Activated CD4-positive, alpha-beta memory T cell treated with anti-CD3 and anti-CD28 coated beads, Interleukin-2, amount 10 ng/mL, durations not matched to agents 7 days and 5 days (primary cell): Measurements from ENCODE around the gene TDRD7. TPM values are rescaled to one million over a fixed set of nuclear protein-coding genes. Genes with fewer than 3 reads are reported as not detected.

Experiments used
- CTCF ChIA-PET: fragments of 350-600 bp; sonication (Branson Sonifier 250); formaldehyde crosslinking; loops from one replicate; lab custom pipeline; 2021; ENCODE audit warnings: antibody characterized with exemption, inconsistent platforms; lab: Charles Lee
- POLR2A ChIA-PET: fragments of 350-600 bp; sonication (Branson Sonifier 250); formaldehyde crosslinking; loops from one replicate; lab custom pipeline; 2021; ENCODE audit warnings: antibody characterized with exemption; lab: Charles Lee
- DNase-seq: peaks from one replicate; pipeline ENCODE4 v3.0.0-alpha.2; 2020
- H3K27ac Mint-ChIP-seq: one replicate; pipeline ENCODE4 v1.8.0; 2021; ENCODE audit warnings: mild to moderate bottlenecking, mixed read lengths
- H3K27me3 Mint-ChIP-seq: one replicate; pipeline ENCODE4 v1.8.0; 2021; ENCODE audit warnings: mixed read lengths
- H3K36me3 Mint-ChIP-seq: one replicate; pipeline ENCODE4 v1.8.0; 2021; ENCODE audit warnings: low read depth, mixed read lengths
- H3K4me1 Mint-ChIP-seq: one replicate; pipeline ENCODE4 v1.8.0; 2021; ENCODE audit warnings: mixed read lengths
- H3K4me3 Mint-ChIP-seq: one replicate; pipeline ENCODE4 v1.8.0; 2021; ENCODE audit warnings: mild to moderate bottlenecking, mixed read lengths
- H3K9me3 Mint-ChIP-seq: one replicate; pipeline ENCODE4 v1.8.0; 2021; ENCODE audit warnings: mixed read lengths
- total RNA-seq, 2 experiments: library from RNA; stranded (reverse); gene quantifications; one replicate each; pipeline ENCODE4 v1.2.3, GENCODE V29; 2021

TDRD7 gene, protein sequence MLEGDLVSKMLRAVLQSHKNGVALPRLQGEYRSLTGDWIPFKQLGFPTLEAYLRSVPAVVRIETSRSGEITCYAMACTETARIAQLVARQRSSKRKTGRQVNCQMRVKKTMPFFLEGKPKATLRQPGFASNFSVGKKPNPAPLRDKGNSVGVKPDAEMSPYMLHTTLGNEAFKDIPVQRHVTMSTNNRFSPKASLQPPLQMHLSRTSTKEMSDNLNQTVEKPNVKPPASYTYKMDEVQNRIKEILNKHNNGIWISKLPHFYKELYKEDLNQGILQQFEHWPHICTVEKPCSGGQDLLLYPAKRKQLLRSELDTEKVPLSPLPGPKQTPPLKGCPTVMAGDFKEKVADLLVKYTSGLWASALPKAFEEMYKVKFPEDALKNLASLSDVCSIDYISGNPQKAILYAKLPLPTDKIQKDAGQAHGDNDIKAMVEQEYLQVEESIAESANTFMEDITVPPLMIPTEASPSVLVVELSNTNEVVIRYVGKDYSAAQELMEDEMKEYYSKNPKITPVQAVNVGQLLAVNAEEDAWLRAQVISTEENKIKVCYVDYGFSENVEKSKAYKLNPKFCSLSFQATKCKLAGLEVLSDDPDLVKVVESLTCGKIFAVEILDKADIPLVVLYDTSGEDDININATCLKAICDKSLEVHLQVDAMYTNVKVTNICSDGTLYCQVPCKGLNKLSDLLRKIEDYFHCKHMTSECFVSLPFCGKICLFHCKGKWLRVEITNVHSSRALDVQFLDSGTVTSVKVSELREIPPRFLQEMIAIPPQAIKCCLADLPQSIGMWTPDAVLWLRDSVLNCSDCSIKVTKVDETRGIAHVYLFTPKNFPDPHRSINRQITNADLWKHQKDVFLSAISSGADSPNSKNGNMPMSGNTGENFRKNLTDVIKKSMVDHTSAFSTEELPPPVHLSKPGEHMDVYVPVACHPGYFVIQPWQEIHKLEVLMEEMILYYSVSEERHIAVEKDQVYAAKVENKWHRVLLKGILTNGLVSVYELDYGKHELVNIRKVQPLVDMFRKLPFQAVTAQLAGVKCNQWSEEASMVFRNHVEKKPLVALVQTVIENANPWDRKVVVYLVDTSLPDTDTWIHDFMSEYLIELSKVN
- total RNA-seq: 10 to 100 TPM; 19.4 to 19.8 TPM

DNA sequence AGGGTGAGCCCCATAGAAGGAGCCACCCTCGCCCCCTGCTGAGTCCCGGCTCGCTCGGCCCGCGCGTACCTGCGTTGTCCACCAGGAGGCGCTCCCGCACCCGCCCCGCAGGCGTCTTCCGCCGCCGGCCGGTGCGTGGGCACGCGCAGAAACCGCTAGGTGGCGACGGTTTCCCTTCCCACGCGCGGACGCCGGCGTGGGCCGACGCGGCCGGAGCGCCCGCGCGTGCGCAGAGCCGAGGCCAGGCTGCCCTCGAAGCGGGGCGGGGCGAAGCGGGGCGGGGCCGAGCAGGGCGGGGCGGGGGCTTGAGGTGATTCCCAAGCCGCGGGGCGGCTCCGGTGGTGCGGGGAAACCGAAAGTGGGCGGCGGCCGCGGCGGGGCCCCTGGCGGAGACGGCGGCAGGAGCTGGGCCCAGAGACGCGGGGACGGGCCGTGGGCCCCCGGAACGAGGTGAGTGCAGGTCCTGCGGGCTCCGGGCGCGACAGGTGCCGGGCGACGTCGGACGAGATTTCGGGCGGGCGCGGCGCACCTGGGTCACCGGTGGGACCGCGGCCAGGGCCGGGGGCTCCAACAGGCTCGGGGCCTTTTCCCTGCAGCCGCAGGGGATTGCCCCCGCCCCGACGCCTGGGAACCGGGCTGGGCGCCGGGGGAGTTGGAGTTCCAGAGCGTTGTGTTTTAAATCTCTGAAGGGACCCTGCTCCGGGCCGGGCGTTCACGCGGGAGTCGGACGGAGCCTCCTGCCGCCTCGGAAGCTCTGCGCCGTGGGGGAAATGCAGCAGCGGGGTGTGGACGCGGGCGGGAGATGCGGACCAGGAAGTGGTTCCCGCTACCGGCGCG, at the start of gene TDRD7:
TSS of gene TDRD7 (plus strand) at position 308 of the 837 bp plus-strand sequence. CDS start 16,370 bp downstream, outside the sequence.
- Mint-ChIP-seq H3K4me1 (peaks cover 28% of the 10 kb centered on the region), H3K27me3 (peaks cover 33% of the 10 kb centered on the region), H3K9me3 (no peaks in the 10 kb centered on the region), H3K4me3 (peak within 1 kb of the TSS; percentile 84), H3K36me3 (peaks cover 14% of the 10 kb centered on the region), H3K27ac (peak within 1 kb of the TSS; percentile 68)
- ChIA-PET POLR2A (interaction anchor here (0.8 to 2.0 kb wide), 3 partner anchors 11 to 221 kb away, joined by 4 to 14 read pairs (median 4); partner anchors contain the start of genes NCBP1 and TSTD2), CTCF (interaction anchor here (0.6 to 5.5 kb wide), 13 partner anchors 10 to 234 kb away, joined by 3 to 30 read pairs (median 4); partner anchors contain the start of genes NCBP1 and TSTD2)
- DNase-seq: peak; percentile 91

DNA sequence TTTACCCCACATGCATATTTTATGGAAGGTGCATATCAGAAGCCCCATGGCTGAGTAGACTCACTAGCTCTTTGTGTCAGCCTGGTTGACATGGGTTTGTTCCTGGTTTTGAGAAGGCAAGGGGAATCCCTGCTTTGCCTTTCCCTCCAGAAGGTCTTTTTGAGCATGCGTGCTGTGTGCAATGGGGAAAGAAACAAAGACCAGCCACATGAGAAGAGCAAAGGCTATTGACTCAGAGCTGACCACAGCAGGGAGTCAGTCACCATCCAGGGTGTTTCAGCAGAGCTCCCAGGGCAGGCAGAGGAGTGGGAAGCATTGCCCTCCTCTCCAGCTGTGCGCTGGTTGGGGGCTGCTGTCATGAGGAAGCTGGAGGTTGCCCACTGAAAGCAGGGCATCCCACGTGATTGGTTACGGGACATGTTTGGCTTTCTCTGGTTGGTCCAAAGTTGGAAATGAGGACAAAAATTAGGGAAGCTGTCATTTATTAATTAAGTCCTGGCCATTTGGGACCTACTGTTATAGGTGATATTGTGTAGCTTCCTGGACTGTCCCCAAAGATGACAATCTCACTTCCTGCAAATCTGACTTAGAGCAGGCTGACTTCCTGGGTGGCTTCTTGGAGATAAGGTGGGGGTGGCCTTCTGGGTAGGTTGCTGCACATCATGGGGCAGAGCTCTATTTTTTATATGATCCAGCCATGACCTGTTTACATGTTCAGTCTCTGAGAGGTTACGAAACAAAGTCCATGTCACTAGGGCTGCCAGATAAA, 48.9 kb upstream of the TDRD7 start:
- Mint-ChIP-seq H3K9me3 (no peaks in the 10 kb centered on the region), H3K27me3 (no peaks in the 10 kb centered on the region), H3K27ac (peak overlapping the region; percentile 40), H3K36me3 (no peaks in the 10 kb centered on the region), H3K4me3 (no peak overlapping the region), H3K4me1 (peaks cover 11% of the 10 kb centered on the region)
- ChIA-PET POLR2A (no interaction called here), CTCF (no interaction called here)
- no peak for DNase-seq

DNA sequence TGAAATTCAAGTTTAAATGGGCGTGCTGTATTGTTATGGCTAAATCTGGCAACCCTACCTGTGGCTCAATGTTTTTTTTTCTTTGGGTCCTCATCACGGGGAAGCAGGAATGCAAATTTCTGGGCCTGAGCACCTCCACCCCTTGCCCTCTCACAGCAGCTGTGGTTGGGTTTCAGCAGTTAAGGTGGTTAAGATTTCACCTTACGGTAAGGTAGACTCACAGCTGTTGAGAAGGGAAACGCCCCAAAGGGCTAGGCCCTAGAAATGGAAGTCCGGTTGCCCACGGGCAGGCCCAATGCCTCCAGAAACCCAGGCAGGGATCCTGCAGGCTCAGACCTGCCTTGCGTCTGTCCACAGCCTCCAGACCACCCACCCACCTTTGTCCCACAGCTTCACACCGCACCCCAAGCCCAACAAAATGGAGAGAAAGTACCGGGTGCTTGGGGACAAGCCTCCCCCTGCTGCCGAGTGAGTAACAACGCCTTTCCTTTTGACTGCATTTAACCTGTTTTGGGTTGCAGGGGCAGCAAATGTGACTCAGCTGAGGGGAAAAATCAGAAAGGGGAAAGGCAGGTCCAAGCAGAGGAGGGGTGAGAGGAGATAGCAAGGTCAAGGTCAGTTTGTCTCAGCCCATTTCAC, 48.1 kb upstream of the TDRD7 start:
- DNase-seq: no peak
- peaks cover 11% of the 10 kb centered on the region for H3K4me1 Mint-ChIP-seq
- CTCF ChIA-PET: no interaction called here
- no peaks in the 10 kb centered on the region for H3K27me3 Mint-ChIP-seq
- H3K36me3 Mint-ChIP-seq: no peaks in the 10 kb centered on the region
- H3K9me3 Mint-ChIP-seq: no peaks in the 10 kb centered on the region
- H3K27ac Mint-ChIP-seq: no peak overlapping the region
- POLR2A ChIA-PET: no interaction called here
- no peak overlapping the region for H3K4me3 Mint-ChIP-seq

DNA sequence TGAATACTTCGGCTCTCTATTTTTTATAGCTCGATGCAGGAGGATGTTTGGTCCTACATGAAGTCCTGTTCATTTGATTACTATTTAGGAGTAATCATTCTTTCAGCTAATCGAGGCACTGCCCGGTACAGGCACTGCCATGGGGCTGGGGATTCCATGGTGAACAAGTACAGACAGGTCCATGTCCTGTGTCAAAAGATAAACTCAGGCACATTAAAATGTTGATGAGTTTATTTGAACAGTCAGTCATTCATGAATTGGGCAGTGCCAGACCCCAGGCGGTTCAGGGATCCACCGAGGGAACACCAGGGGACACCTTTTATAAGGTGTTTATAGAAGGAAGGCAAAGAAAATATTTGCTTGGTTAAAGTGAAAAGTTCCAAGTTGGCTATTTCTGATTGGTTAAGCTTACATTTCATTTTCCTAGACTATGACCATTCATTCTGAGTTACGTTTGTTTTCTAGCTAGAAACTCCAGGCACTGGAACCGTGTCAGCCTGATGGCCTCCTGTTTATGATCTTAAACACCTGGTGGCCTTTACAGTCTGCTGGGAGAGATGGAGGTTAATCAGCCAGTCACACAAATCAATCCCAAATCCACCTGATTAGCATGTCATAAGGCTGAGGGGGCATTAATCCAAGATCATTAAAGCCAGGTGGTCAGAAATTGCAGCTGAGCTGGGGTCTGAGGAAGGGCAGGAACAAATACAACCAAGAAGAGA, 47.0 kb upstream of the TDRD7 start:
- H3K27ac Mint-ChIP-seq: no peak overlapping the region
- ChIA-PET CTCF (interaction anchor here (1.3 kb wide), 1 partner anchor 508 kb away, joined by 4 read pairs; no protein-coding TSS in a partner anchor), POLR2A (no interaction called here)
- no peaks in the 10 kb centered on the region for H3K36me3 Mint-ChIP-seq
- H3K4me1 Mint-ChIP-seq: peaks cover 11% of the 10 kb centered on the region
- no peak for DNase-seq
- no peaks in the 10 kb centered on the region for H3K27me3 Mint-ChIP-seq
- no peak overlapping the region for H3K4me3 Mint-ChIP-seq
- H3K9me3 Mint-ChIP-seq: peaks cover 3% of the 10 kb centered on the region

DNA sequence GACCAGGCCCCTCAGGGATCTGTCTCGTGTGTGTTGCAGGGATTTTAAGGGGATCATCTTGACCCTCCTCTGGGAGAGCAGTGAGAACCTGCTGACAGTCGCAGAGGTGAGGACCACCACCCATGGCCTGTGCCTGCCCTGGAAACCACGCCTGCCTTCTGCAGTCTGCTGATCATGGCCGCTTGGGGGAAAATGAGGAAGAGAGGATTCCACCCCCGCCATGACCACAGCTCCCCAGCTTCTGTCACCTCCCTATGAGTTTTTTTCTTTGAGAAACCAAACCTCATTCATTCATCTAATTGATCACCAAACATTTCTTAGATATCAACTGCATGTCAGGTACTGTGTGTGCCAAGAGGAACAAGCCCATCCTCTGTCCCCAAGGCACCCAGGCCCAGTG, 46.3 kb upstream of the TDRD7 start:
- DNase-seq: no peak
- no peak overlapping the region for H3K4me3 Mint-ChIP-seq
- H3K4me1 Mint-ChIP-seq: peaks cover 11% of the 10 kb centered on the region
- peaks cover 3% of the 10 kb centered on the region for H3K9me3 Mint-ChIP-seq
- no peaks in the 10 kb centered on the region for H3K27me3 Mint-ChIP-seq
- H3K36me3 Mint-ChIP-seq: no peaks in the 10 kb centered on the region
- no peak overlapping the region for H3K27ac Mint-ChIP-seq
- POLR2A ChIA-PET: no interaction called here
- CTCF ChIA-PET: interaction anchor here (1.3 kb wide), 1 partner anchor 509 kb away, joined by 4 read pairs; no protein-coding TSS in a partner anchor

DNA sequence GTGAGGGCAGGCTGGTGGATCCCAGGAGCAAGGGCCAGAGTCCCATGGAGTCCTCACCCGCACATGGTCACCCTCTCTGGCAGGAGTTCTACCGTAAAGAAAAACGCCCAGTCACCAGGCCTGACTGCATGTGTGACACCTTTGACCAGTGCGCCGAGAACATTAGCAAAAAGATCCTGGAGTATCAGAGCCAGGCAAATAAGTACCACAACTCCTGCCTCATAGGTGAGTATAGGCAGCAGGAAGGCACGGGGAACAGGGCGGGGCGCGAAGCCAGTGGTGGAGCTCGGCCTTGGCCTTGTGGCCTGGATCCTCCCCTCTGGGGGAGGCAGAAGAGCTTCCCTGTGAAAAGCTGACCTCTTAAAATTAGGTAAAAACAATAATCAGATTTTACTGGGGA, 45.4 kb upstream of the TDRD7 start:
- Mint-ChIP-seq H3K27me3 (no peaks in the 10 kb centered on the region), H3K4me1 (peaks cover 11% of the 10 kb centered on the region), H3K36me3 (no peaks in the 10 kb centered on the region), H3K27ac (no peak overlapping the region), H3K9me3 (peaks cover 3% of the 10 kb centered on the region), H3K4me3 (no peak overlapping the region)
- POLR2A ChIA-PET: no interaction called here
- DNase-seq: no peak
- CTCF ChIA-PET: no interaction called here

DNA sequence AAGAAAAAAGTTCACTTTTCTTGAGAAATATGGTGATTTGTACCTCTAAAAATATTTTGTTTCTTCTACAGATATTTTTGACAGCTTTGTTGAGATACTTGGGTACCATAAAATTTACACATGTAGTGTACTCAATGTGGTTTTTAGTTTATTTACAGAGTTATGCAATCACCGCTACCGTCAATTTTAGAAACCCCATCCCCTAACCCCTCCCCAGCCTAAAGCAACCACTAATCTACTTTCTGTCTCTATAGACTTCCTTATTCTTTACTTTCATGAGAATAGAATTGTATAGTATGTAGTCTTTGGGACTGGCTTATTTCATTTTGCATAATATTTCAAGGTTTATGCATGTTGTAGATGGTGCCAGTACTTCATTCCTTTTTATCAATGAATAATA, 45.0 kb upstream of the TDRD7 start:
- POLR2A ChIA-PET: no interaction called here
- no peaks in the 10 kb centered on the region for H3K27me3 Mint-ChIP-seq
- no peak overlapping the region for H3K27ac Mint-ChIP-seq
- H3K4me3 Mint-ChIP-seq: no peak overlapping the region
- no peaks in the 10 kb centered on the region for H3K36me3 Mint-ChIP-seq
- H3K9me3 Mint-ChIP-seq: peaks cover 3% of the 10 kb centered on the region
- peaks cover 11% of the 10 kb centered on the region for H3K4me1 Mint-ChIP-seq
- no peak for DNase-seq
- CTCF ChIA-PET: no interaction called here

DNA sequence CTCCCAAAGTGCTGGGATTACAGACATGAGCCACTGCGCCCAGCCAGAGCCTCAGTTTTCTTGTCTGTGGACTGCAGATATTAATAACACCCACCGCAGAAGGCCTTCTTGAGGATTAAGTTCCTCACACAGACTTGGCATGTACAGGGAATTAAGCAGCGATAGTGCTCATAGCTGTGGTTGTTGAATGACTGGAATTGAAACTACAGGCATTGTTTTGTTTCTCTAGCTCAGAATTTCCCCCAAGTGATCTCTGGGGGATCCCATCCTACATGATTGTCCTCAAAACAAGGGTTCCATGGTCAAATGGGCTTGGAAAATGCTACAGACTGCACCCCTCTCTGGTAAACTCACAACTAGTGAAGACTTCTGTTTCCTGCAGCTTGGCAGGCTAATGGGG, 44.2 kb upstream of the TDRD7 start:
- POLR2A ChIA-PET: no interaction called here
- CTCF ChIA-PET: no interaction called here
- no peaks in the 10 kb centered on the region for H3K27me3 Mint-ChIP-seq
- H3K4me1 Mint-ChIP-seq: peaks cover 10% of the 10 kb centered on the region
- H3K9me3 Mint-ChIP-seq: peaks cover 3% of the 10 kb centered on the region
- no peaks in the 10 kb centered on the region for H3K36me3 Mint-ChIP-seq
- no peak overlapping the region for H3K4me3 Mint-ChIP-seq
- no peak overlapping the region for H3K27ac Mint-ChIP-seq
- no peak for DNase-seq

DNA sequence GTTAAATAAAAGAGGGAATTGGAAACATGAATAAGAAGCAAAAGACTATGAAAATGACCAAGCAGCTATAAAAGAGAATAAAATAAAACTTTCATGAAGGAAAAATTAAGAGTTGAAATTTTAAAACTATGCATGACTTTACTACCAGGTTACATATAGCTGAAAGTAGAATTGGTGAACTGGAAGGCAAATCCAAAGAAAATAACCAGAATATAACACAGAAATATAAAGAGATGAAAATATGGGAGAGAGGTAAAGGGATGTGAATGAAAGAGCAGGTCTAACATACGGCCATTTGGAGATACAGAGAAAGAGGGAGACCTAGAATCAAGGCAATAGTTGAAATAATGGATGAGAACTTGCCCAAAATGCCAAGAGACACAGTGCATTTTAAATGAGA, 42.9 kb upstream of the TDRD7 start:
- ChIA-PET CTCF (interaction anchor here (1.1 to 1.3 kb wide), 2 partner anchors 18 to 29 kb away, joined by 3 read pairs; no protein-coding TSS in a partner anchor), POLR2A (no interaction called here)
- no peaks in the 10 kb centered on the region for H3K36me3 Mint-ChIP-seq
- H3K27me3 Mint-ChIP-seq: no peaks in the 10 kb centered on the region
- peaks cover 3% of the 10 kb centered on the region for H3K9me3 Mint-ChIP-seq
- no peak overlapping the region for H3K27ac Mint-ChIP-seq
- H3K4me1 Mint-ChIP-seq: no peaks in the 10 kb centered on the region
- H3K4me3 Mint-ChIP-seq: no peak overlapping the region
- no peak for DNase-seq

DNA sequence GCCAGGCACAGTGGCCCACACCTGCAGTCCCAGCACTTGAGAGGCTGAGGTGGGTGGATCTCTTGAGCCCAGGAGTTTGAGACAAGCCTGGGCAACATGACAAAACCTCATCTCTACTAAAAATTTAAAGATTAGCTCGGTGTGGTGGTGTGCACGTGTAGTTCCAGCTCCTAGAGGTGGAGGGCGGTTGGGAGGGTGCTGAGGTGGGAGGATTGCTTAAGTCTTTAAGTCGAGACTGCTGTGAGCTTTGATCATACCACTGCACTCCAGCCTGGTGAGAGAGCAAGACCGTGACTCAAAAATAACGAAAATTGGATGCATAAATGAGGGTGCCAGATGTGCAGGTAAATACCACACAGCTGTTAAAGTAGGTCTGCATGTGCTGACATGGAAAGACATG, 39.3 kb upstream of the TDRD7 start:
- DNase-seq: no peak
- ChIA-PET CTCF (no interaction called here), POLR2A (no interaction called here)
- H3K4me1 Mint-ChIP-seq: no peaks in the 10 kb centered on the region
- H3K27me3 Mint-ChIP-seq: no peaks in the 10 kb centered on the region
- H3K4me3 Mint-ChIP-seq: no peak overlapping the region
- H3K9me3 Mint-ChIP-seq: peaks cover 3% of the 10 kb centered on the region
- H3K27ac Mint-ChIP-seq: no peak overlapping the region
- H3K36me3 Mint-ChIP-seq: no peaks in the 10 kb centered on the region

DNA sequence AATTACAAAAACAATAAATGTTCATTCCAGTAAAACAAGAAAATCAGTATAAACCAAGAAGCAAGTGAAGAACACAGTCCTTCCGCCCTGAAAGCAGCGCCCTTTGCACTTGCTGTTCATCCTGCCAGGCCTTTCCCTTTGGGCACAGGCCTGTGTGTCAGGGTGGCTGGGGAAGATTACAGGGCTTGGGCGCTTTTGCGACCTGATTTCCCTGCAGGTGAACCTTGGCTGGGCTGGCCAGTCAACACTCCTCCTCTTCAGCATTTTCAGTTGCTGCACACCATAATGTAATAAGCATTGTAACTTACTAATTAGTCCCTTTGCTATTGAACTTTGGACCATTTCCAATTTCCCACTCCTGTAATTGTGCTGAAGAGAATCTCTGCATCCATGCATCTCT, 38.6 kb upstream of the TDRD7 start:
- no peak overlapping the region for H3K4me3 Mint-ChIP-seq
- H3K27ac Mint-ChIP-seq: no peak overlapping the region
- ChIA-PET CTCF (no interaction called here), POLR2A (no interaction called here)
- H3K27me3 Mint-ChIP-seq: no peaks in the 10 kb centered on the region
- no peaks in the 10 kb centered on the region for H3K4me1 Mint-ChIP-seq
- peaks cover 3% of the 10 kb centered on the region for H3K9me3 Mint-ChIP-seq
- H3K36me3 Mint-ChIP-seq: no peaks in the 10 kb centered on the region
- DNase-seq: no peak
